AG04449 (cell line): Measurements from ENCODE around the gene MRTO4.

Experiments used
- CTCF ChIA-PET: fragments of 350-600 bp; formaldehyde crosslinking; extraction: SDS; loops from one replicate; lab custom pipeline; 2021; ENCODE audit warnings: antibody characterized with exemption; lab: Yijun Ruan, JAX
- POLR2A ChIA-PET: fragments of 400-600, 350-600 bp; formaldehyde crosslinking; extraction: SDS; loops from one replicate; lab custom pipeline; 2020; ENCODE audit warnings: antibody characterized with exemption, inconsistent platforms; lab: Yijun Ruan, JAX
- DNase-seq: peaks from one replicate; pipeline ENCODE4 v3.0.0-alpha.2; 2010; ENCODE audit warnings: low read depth, low spot score
- H3K4me3 ChIP-seq: 2 replicates; pipeline ENCODE4 v1.5.1; 2011; ENCODE audit warnings: low read depth, mild to moderate bottlenecking, control low read depth, low read length
- TF ChIP-seq, protein P1 (sequence below): IDR thresholded peaks from one replicate; pipeline ENCODE4 v1.5.1; 2011; ENCODE audit warnings: mild to moderate bottlenecking, moderate library complexity, low read length, control low read depth, inconsistent platforms; ENCODE audit not compliant: insufficient read depth; ENCODE audit errors: missing control alignments

The MRTO4 gene

DNA sequence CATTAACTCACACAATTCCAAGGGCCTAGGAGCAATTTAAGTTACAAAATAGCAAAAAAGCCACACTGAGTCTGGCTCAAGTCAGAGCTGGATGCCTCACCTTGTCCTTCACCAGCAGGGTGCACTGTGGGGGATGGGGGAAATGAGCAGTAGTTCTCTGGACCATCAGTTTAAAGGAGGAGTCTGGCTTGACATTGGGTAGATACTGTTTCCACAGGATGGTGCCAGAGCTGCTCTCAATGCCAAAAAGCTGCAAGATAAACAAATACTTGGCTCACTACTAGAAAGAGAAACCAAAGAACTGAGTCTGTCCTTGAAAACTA, 19.1 kb upstream of the MRTO4 start:
- H3K4me3 ChIP-seq: no peak overlapping the region
- ChIA-PET CTCF (interaction anchor here (1.2 to 7.8 kb wide), 2 partner anchors 9 to 10 kb away, joined by 4 to 56 read pairs; no protein-coding TSS in a partner anchor), POLR2A (no interaction called here)
- TF ChIP-seq, protein P1, sequence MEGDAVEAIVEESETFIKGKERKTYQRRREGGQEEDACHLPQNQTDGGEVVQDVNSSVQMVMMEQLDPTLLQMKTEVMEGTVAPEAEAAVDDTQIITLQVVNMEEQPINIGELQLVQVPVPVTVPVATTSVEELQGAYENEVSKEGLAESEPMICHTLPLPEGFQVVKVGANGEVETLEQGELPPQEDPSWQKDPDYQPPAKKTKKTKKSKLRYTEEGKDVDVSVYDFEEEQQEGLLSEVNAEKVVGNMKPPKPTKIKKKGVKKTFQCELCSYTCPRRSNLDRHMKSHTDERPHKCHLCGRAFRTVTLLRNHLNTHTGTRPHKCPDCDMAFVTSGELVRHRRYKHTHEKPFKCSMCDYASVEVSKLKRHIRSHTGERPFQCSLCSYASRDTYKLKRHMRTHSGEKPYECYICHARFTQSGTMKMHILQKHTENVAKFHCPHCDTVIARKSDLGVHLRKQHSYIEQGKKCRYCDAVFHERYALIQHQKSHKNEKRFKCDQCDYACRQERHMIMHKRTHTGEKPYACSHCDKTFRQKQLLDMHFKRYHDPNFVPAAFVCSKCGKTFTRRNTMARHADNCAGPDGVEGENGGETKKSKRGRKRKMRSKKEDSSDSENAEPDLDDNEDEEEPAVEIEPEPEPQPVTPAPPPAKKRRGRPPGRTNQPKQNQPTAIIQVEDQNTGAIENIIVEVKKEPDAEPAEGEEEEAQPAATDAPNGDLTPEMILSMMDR: no peak
- DNase-seq: no peak

DNA sequence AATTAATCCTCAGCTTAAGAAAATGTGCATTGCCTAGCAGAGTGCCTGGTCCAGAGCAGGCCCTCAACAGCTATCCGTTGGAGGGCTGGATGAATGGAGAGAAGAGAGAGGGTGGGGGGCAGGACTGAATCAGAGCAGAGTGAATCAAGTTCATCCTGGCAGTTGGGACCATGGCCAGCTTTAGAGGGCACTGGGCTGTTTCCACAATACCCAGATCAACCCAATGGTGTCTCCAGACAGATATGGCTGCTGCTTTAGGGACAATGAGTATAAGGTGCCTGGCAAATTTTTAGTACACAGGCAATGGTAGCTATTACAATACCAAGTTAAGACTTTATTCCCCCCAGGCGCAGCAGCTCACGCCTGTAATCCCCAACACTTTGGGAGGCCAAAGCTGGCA, 17.4 kb upstream of the MRTO4 start:
- no peak overlapping the region for H3K4me3 ChIP-seq
- ChIA-PET POLR2A (interaction anchor here (1.2 kb wide), 1 partner anchor 17 kb away, joined by 5 read pairs; the partner anchor contains the start of genes EMC1 and MRTO4), CTCF (interaction anchor here (0.6 to 7.8 kb wide), 5 partner anchors 7 to 322 kb away, joined by 3 to 56 read pairs (median 3); no protein-coding TSS in a partner anchor)
- TF ChIP-seq, protein P1: no peak
- no peak for DNase-seq

DNA sequence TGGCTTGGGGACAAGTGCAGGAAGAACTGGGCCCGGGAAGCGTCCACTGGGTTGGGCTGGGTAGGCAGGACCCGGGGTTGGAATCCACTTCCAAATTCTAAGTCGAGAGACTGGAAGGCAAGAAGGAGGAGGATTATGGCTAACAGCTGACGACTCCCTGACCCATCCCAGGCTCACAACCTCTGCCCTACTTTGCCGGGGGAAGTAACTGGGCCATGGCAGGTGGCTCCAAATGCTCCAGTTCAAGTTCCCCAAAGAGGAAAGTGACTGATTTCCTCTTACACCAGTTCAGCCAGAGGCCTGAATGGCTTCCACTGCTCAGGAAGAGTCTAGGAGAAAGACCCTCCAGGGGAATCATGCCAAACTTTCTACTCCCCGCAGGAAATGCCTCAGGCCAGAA, 11.7 kb upstream of the MRTO4 start:
- ChIA-PET CTCF (interaction anchor here (0.8 to 5.5 kb wide), 14 partner anchors 9 to 421 kb away, joined by 3 to 56 read pairs (median 8); partner anchors contain the start of genes EMC1, MRTO4 and UBR4), POLR2A (interaction anchor here (0.6 kb wide), 1 partner anchor 601 kb away, joined by 3 read pairs; no protein-coding TSS in a partner anchor)
- DNase-seq: no peak
- H3K4me3 ChIP-seq: no peak overlapping the region
- TF ChIP-seq, protein P1: no peak

GRCh38 chr1:19240673-19241538, 10.7 kb upstream of the MRTO4 start:
- DNase-seq: no peak
- CTCF ChIA-PET: interaction anchor here (0.9 to 5.5 kb wide), 20 partner anchors 9 to 420 kb away, joined by 3 to 56 read pairs (median 6); partner anchors contain the start of genes EMC1, MRTO4 and UBR4
- POLR2A ChIA-PET: interaction anchor here (0.6 to 1.0 kb wide), 2 partner anchors 11 to 602 kb away, joined by 3 to 6 read pairs; partner anchors contain the start of genes EMC1 and MRTO4
- TF ChIP-seq, protein P1: peak; percentile 93
- H3K4me3 ChIP-seq: no peak overlapping the region

- DNase-seq: no peak
- CTCF ChIA-PET: interaction anchor here (1.0 to 5.8 kb wide), 9 partner anchors 10 to 403 kb away, joined by 3 to 48 read pairs (median 4); partner anchors contain the start of gene SLC66A1
- H3K4me3 ChIP-seq: peak overlapping the region; percentile 69
- POLR2A ChIA-PET: interaction anchor here (0.7 to 2.0 kb wide), 6 partner anchors 8 to 58 kb away, joined by 3 to 16 read pairs (median 4); no protein-coding TSS in a partner anchor
- TF ChIP-seq, protein P1: no peak
These were observed 838 bp upstream of the MRTO4 start for GRCh38 chr1:19250629-19251304.
